ENCODE measurements around the gene STAT3.
"Not testable (repeated sequence)": the region's sequence is repeated elsewhere in the genome, so short reads cannot be mapped to it uniquely, and the experiment has no call there.

Gene STAT3

DNA sequence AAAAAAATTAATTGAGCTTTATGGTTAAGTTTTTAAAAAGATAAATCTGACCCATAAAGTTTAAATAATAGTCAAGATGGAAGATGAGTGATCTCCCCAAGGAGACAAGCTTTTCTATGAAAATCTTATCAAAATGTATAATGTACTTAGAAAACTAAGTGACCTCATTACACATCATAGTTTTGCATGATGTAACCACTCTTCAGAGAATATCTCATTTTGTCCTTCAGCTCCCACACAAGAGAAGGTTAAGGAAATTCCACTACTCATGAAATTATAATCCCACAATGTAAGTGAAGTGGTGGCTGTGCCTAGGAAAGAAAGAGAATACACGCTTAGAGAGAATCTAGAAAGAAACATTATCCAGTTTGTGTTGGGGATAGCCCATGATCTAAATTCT, 14.3 kb downstream of the STAT3 start:
- H3K27ac ChIP-seq = no peak overlapping the region
- TF ChIP-seq CTCF (IDR thresholded peaks at IDR 0.05) = no peak
- TF ChIP-seq ZFX (IDR thresholded peaks at IDR 0.05; ENCODE audit: borderline replicate concordance) = no peak

- no peak for TF ChIP-seq ZFX (IDR thresholded peaks at IDR 0.05; ENCODE audit: borderline replicate concordance)
- TF ChIP-seq CTCF (IDR thresholded peaks at IDR 0.05) = no peak
- H3K27ac ChIP-seq = no peak overlapping the region
Observed at GRCh38 chr17:42372142-42372541, 16.1 kb downstream of the STAT3 start.

- H3K27ac ChIP-seq = not testable (repeated sequence)
Observed at GRCh38 chr17:42368797-42369561, 19.3 kb downstream of the STAT3 start.

GRCh38 chr17:42368310-42368709, 19.9 kb downstream of the STAT3 start:
- not testable (repeated sequence) for H3K27ac ChIP-seq

- H3K27ac ChIP-seq = not testable (repeated sequence)
Observed at GRCh38 chr17:42366176-42367023, 21.8 kb downstream of the STAT3 start.

DNA sequence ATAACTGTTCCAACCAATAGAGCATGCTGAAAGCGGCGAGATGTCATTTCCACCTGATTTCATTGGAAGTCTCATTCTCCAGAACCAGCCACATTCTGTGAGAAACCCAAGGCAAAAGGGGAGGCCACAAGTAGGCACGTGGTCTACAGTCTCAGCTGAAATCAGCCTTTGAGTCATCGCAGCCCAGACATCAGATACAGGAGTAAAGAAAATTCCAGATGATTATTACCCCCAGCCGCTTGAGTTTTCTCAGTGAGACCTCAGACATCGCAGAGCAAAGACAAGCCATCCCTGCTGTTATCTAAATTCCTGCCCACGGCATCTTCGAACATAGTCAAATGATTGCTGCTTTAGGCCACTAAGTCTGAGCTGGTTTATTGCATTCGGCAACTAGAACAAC, 23.1 kb downstream of the STAT3 start:
- no peak overlapping the region for H3K27ac ChIP-seq
- no peak for TF ChIP-seq ZFX (IDR thresholded peaks at IDR 0.05; ENCODE audit: borderline replicate concordance)
- no peak for TF ChIP-seq CTCF (IDR thresholded peaks at IDR 0.05)

DNA sequence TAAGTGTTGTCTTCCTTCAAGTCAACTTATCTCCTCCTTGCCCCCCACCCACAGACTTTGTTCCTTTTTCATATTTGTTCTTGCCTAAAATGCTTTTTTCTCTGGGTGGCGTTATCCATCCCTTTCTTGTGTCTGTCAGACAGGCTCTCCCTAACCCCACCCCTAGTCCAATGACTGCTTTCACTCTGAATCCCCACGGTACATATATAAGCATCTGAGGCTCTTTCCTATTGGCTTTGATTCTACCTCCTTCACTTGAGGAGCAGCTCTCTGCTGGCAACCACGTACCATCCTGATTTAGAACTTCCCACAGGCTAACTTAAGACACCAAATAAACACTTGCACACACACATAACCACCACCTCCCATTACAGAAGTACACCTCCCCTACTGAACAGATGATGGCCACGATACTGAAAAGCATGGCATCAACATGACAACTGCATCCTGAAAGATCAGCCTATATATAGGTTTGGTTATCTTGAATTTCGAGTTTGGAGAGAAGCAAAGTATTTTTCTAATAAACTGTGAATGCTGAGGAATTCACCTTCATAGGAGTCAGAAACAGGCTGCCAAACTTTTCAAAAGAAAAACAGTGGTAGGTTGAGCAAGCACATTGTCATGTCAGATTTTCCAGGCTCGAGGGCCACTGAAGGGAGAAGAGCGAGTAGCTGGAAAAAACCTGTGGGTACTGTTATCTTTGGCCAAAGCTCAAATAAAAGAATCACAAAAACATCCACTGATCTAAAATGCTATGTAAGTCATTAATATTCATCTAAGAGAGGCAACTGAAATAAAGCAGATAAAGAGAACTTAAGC, 24.3 kb downstream of the STAT3 start:
- TF ChIP-seq CTCF (IDR thresholded peaks at IDR 0.05) = no peak
- no peak for TF ChIP-seq ZFX (IDR thresholded peaks at IDR 0.05; ENCODE audit: borderline replicate concordance)
- H3K27ac ChIP-seq = no peak overlapping the region

- H3K27ac ChIP-seq = no peak overlapping the region
- TF ChIP-seq CTCF (IDR thresholded peaks at IDR 0.05) (no peak), ZFX (IDR thresholded peaks at IDR 0.05; ENCODE audit: borderline replicate concordance) (no peak)
Observed at GRCh38 chr17:42363231-42363630, 25.0 kb downstream of the STAT3 start.

Data from 22Rv1 (cell line).